Kidney epithelial cell (primary cell): ENCODE results near the gene CD7. TPM values are rescaled to one million over a fixed set of nuclear protein-coding genes. Genes with fewer than 3 reads are reported as not detected.
"Not testable (repeated sequence)": the region's sequence is repeated elsewhere in the genome, so short reads cannot be mapped to it uniquely, and the experiment has no call there.

Experiments used
- DNase-seq: peaks from one replicate; pipeline ENCODE4 v3.0.0-alpha.2; 2010; ENCODE audit warnings: low read depth
- H3K27me3 ChIP-seq: 2 replicates; pipeline ENCODE4 v1.6.0; 2011; ENCODE audit warnings: low read length; ENCODE audit not compliant: control insufficient read depth, insufficient read depth
- H3K36me3 ChIP-seq: 2 replicates; pipeline ENCODE4 v1.5.1; 2011; ENCODE audit warnings: low read length; ENCODE audit not compliant: control insufficient read depth, insufficient read depth
- H3K4me3 ChIP-seq: 2 replicates; pipeline ENCODE4 v1.5.1; 2011; ENCODE audit warnings: low read depth, mild to moderate bottlenecking, control low read depth, low read length
- total RNA-seq: library from RNA; depleted of rRNA; stranded (reverse); fragments of >200 nt; gene quantifications from 2 replicates; pipeline ENCODE4 v1.2.3, GENCODE V29; 2015
- TF ChIP-seq, protein P1 (sequence below): IDR thresholded peaks from 2 replicates; pipeline ENCODE4 v1.5.1; 2011; ENCODE audit warnings: mild to moderate bottlenecking, moderate library complexity, low read length, control low read depth, inconsistent platforms; ENCODE audit not compliant: insufficient read depth, poor library complexity, severe bottlenecking

The CD7 gene
- total RNA-seq, 1 donor from 2014 or later: not detected

DNA sequence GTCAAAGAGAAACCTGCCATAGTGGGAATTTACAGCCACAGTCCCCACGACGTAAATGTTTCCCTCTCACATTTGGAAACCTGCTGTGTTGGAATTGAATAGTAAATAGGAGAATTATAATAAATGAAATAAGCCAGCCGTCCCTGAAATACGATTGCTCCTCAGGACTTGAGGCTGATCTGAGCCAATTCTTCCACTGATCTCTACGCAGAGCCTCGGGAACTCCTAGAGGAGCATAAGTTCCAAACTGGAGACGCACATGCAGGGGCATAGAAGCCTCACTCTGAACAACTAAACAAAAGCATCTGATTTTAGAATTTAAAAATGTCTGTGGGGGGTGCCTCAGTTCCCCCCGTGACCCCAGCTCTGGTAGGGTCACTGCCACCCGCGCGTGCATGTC lies 31.5 kb upstream of the CD7 start:
- TF ChIP-seq, protein P1, sequence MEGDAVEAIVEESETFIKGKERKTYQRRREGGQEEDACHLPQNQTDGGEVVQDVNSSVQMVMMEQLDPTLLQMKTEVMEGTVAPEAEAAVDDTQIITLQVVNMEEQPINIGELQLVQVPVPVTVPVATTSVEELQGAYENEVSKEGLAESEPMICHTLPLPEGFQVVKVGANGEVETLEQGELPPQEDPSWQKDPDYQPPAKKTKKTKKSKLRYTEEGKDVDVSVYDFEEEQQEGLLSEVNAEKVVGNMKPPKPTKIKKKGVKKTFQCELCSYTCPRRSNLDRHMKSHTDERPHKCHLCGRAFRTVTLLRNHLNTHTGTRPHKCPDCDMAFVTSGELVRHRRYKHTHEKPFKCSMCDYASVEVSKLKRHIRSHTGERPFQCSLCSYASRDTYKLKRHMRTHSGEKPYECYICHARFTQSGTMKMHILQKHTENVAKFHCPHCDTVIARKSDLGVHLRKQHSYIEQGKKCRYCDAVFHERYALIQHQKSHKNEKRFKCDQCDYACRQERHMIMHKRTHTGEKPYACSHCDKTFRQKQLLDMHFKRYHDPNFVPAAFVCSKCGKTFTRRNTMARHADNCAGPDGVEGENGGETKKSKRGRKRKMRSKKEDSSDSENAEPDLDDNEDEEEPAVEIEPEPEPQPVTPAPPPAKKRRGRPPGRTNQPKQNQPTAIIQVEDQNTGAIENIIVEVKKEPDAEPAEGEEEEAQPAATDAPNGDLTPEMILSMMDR: no peak
- Histone ChIP-seq H3K4me3 (no peak overlapping the region), H3K27me3 (peaks cover 19% of the 10 kb centered on the region), H3K36me3 (no peaks in the 10 kb centered on the region)
- DNase-seq: no peak

DNA sequence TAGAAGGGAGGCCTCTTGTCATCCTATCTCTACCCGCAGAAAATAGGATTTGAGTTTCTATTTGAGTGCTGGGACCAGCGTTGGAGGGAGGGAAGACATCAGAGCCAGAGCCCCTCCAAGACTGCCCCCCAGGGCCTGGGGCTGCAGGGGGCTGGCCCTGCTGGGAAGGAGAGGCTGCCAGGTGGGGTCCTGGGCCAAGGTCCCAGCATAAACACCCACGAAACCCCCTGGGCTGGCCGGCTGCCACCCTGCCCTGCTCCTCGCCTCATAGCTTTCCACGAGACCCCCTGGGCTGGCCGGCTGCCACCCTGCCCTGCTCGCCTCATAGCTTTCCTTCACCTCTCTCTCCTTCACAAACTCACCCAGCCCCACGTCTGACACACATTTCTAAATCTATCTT lies 31.0 kb upstream of the CD7 start:
- TF ChIP-seq, protein P1: no peak
- H3K4me3 ChIP-seq: no peak overlapping the region
- H3K27me3 ChIP-seq: peaks cover 19% of the 10 kb centered on the region
- no peak for DNase-seq
- H3K36me3 ChIP-seq: no peaks in the 10 kb centered on the region

DNA sequence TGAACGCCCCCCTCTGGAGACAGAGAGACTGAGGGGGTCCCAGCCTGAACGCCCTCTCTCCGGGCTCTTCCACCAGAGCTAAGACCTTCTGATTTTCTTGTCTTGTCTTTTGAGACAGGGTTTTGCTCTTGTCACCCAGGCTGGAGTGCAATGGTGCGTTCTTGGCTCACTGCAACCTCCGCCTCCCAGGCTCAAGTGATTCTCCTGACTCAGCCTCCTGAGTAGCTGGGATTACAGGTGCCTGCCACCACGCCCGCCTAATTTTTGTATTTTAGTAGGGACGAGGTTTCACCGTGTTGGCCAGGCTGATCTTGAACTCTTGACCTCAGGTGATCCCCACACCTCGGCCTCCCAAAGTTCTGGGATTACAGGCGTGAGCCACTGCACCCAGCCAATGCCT lies 30.6 kb upstream of the CD7 start:
- not testable (repeated sequence) for H3K4me3 ChIP-seq, H3K36me3 ChIP-seq, DNase-seq
- peaks cover 19% of the 10 kb centered on the region for H3K27me3 ChIP-seq

DNA sequence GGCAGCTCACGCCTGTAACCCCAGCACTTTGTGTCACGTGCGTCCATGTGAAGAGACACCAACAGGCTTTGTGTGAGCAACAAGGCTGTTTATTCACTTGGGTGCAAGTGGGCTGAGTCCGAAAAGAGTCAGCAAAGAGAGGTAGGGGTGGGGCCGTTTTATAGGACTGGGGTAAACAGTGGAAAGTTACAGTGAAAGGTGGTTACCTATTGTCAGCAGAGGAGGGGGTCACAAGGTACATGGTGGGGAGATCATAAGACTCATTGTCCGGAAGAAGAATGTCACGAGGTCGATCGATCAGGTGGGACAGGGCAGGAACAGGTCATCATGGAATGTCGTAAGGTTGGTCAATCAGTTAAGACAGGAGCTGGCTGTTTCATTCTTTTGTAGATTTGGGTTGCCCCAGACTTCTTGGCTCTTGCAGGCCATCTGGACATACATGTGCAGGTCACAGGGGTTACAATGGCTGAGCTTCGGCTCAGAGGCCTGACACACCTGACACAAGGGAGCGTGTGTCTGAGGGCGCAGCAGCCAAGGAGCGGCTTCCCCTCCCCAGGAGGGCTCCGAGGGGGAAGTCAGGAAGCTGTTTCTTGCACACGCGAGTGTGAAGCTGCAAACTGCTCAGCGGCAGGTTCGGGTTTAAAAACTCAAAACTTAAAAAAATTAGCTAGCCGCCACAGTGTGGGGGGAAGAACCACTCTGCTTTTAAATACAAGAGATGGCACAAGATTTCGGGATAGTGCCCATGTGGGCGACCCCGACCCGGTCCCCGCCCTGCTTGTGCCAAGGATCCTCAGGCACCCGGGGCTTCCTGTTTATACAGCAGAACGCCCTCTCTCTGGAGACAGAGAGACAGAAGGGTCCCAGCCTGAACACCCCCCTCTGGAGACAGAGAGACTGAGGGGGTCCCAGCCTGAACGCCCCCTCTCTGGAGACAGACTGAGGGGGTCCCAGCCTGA lies 29.2 kb upstream of the CD7 start:
- no peak for DNase-seq
- H3K27me3 ChIP-seq: peaks cover 29% of the 10 kb centered on the region
- H3K4me3 ChIP-seq: no peak overlapping the region
- TF ChIP-seq, protein P1: no peak
- no peaks in the 10 kb centered on the region for H3K36me3 ChIP-seq

DNA sequence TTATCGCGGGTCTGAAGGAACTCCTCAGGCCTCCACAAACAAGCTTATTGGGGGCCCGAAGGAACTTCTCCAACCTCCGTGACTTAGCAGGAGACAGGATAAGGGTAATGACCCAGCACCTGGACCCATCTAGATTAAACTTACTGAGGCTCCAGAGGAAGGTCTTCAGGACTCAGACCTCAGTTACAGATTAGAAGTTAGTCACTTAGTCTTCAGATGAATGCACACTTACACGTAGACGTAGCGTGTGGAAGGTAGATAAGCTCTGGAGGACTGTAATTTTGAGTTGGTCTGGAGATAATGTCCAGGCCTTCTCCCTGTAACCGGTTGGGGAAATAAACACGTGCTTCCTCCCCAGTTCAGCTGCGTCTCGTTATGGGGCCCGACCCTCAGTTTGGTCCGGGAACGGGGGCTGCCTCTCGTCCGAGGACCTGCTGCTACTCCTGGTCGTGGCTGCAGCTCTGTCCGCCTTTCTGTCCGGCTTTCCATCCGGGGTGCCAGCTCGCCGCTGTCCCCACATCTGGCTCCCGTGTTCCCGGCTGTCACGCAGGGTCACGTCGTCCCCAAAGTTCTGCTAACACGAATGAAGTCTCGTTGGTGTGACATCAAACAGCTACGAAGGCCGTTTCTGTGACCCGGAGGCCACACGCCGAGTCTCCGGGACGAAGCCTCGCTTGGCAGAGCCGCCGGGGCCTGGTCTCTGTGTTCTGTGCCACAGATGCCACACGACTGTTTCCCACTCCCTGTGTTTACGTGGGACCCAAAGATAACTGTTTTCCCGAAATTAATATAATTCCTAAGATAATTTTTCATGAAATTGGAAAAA lies 28.0 kb upstream of the CD7 start:
- Histone ChIP-seq H3K36me3 (no peaks in the 10 kb centered on the region), H3K4me3 (no peak overlapping the region), H3K27me3 (peaks cover 24% of the 10 kb centered on the region)
- no peak for DNase-seq
- TF ChIP-seq, protein P1: no peak
